Mucosa of descending colon (tissue), 3 donors: Measurements from ENCODE around the gene ITGAX. TPM values are rescaled to one million over a fixed set of nuclear protein-coding genes. Genes with fewer than 3 reads are reported as not detected.

Experiments
- ATAC-seq: fragments of 200-7000 bp; cut with Tn5 transposase; one replicate; pipeline ENCODE4 v1.9.1; 2020; ENCODE audit warnings: mild to moderate bottlenecking, moderate library complexity
- DNase-seq, 3 donors: peaks; one replicate each; pipeline ENCODE4 v3.0.0-alpha.2; 2020
- H3K36me3 ChIP-seq: fragments of 200-600 bp; one replicate; pipeline ENCODE4 v1.8.0; 2021; ENCODE audit warnings: low read depth, mild to moderate bottlenecking
- H3K4me1 ChIP-seq: fragments of 200-600 bp; one replicate; pipeline ENCODE4 v1.8.0; 2021; ENCODE audit warnings: low read depth, mild to moderate bottlenecking
- H3K4me3 ChIP-seq: fragments of 200-600 bp; one replicate; pipeline ENCODE4 v1.8.0; 2021; ENCODE audit warnings: mild to moderate bottlenecking
- H3K9me3 ChIP-seq: fragments of 200-600 bp; one replicate; pipeline ENCODE4 v1.8.0; 2021; ENCODE audit warnings: mild to moderate bottlenecking
- CTCF ChIP-seq: fragments of 200-600 bp; IDR thresholded peaks from one replicate; pipeline ENCODE4 v1.8.0; 2022; ENCODE audit warnings: antibody characterized with exemption, mild to moderate bottlenecking
- intact Hi-C, 2 donors: fragments of 100-400 bp; cut with DNase I in 1 of 2; cut with micrococcal nuclease in 1 of 2; formaldehyde crosslinking; loops; one replicate each; pipeline versions ENCODE4 v1.11.0 to v1.11.1; 2022; cut with DNase I, micrococcal nuclease
- total RNA-seq, 3 donors: library from RNA; stranded (reverse); fragmentation: NEBNext Ultra II Directional in 2 of 3; extraction: Animal tissue kit (Norgen Biotek cat#: 25700) in 2 of 3; gene quantifications; one replicate each; pipeline versions ENCODE4 v1.2.1 to v1.2.4, GENCODE V29; 2021 to 2023
- donor health status: DM: no; HTN: no; CAD: no; lungs with moderate emphysema.
- donor health status: DM: no; HTN: no; CAD: no.
- donor health status: DM: no; HTN: yes; CAD: no.

ITGAX gene
- total RNA-seq, 3 donors from 2014 or later = 2.9 to 8.6 (median 3.5) TPM

GRCh38 chr16:31351942-31352325, 3.0 kb upstream of the ITGAX start:
- Histone ChIP-seq H3K4me1 (no peaks in the 10 kb centered on the region), H3K9me3 (no peaks in the 10 kb centered on the region), H3K4me3 (no peak overlapping the region), H3K36me3 (no peaks in the 10 kb centered on the region)
- intact Hi-C loops = no loop called here
- ATAC-seq (peak; percentile 15), DNase-seq (no peak)
- TF ChIP-seq CTCF = no peak

GRCh38 chr16:31352376-31353115, 2.4 kb upstream of the ITGAX start:
- peak; percentile 50 for ATAC-seq
- no peaks in the 10 kb centered on the region for H3K9me3 ChIP-seq
- H3K4me1 ChIP-seq = no peaks in the 10 kb centered on the region
- DNase-seq = no peak
- intact Hi-C loops = no loop called here
- TF ChIP-seq CTCF = no peak
- H3K4me3 ChIP-seq = no peak overlapping the region
- H3K36me3 ChIP-seq = no peaks in the 10 kb centered on the region

GRCh38 chr16:31355431-31356100, 590 bp downstream of the ITGAX start:
- DNase-seq = no peak
- no peak for TF ChIP-seq CTCF
- Histone ChIP-seq H3K36me3 (no peaks in the 10 kb centered on the region), H3K9me3 (no peaks in the 10 kb centered on the region), H3K4me3 (no peak overlapping the region), H3K4me1 (no peaks in the 10 kb centered on the region)
- no peak for ATAC-seq
- intact Hi-C loops = no loop called here

GRCh38 chr16:31356566-31357323, 1.8 kb downstream of the ITGAX start:
- Histone ChIP-seq H3K9me3 (no peaks in the 10 kb centered on the region), H3K4me1 (no peaks in the 10 kb centered on the region), H3K4me3 (no peak overlapping the region), H3K36me3 (no peaks in the 10 kb centered on the region)
- no peak for DNase-seq
- no peak for TF ChIP-seq CTCF
- peak; percentile 12 for ATAC-seq
- intact Hi-C loops = no loop called here

- intact Hi-C loops = no loop called here
- no peaks in the 10 kb centered on the region for H3K4me1 ChIP-seq
- no peaks in the 10 kb centered on the region for H3K9me3 ChIP-seq
- TF ChIP-seq CTCF = no peak
- H3K36me3 ChIP-seq = no peaks in the 10 kb centered on the region
- H3K4me3 ChIP-seq = no peak overlapping the region
- ATAC-seq = no peak
- DNase-seq = no peak
Measured at GRCh38 chr16:31357324-31358109, 2.5 kb downstream of the ITGAX start.
